ENCODE results near the gene PACS1.
A peak's percentile ranks its signal among the peaks of the same experiment; 100 is the strongest.
"Not testable (repeated sequence)": the region's sequence is repeated elsewhere in the genome, so short reads cannot be mapped to it uniquely, and the experiment has no call there.

The PACS1 gene

GRCh38 chr11:66112601-66113499 is 42.8 kb downstream of the PACS1 start:
- no peak for DNase-seq

- not testable (repeated sequence) for DNase-seq
Observed at GRCh38 chr11:66114957-66115356, 44.9 kb downstream of the PACS1 start.

GRCh38 chr11:66115638-66116301 is 45.7 kb downstream of the PACS1 start:
- peak; percentile 60 for DNase-seq

DNA sequence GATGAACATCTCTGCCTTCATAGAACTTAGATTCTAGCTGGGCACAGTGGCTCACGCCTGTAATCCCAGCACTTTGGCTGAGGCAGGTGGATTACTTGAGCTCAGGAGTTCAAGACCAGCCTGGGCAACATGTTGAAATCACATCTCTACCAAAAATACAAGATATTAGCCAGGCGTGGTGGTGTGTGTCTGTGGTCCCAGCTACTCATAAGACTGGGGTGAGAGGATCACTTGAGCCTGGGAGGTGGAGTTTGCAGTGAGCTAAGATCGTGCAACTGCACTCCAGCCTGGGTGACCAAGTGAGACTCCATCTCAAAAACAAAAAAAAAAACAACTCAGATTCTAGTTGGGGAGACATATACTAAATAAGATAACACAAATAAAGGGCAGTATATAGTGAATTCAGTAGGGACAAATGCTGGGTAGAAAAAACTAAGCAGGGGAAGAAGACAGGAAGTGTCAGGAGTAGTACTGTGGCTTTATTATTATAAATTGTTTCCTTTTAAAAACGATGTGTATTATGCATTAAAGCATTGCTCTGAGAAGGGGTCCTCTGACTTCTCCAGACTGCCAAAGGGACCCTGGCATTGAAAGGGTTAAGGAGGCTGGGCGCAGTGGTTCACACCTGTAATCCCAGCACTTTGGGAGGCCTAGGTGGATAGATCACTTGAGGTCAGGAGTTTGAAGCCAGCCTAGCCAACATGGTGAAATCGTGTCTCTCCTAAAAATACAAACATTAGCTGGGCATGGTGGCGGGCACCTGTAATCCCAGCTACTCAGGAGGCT is 46.7 kb downstream of the PACS1 start:
- DNase-seq: no peak

DNA sequence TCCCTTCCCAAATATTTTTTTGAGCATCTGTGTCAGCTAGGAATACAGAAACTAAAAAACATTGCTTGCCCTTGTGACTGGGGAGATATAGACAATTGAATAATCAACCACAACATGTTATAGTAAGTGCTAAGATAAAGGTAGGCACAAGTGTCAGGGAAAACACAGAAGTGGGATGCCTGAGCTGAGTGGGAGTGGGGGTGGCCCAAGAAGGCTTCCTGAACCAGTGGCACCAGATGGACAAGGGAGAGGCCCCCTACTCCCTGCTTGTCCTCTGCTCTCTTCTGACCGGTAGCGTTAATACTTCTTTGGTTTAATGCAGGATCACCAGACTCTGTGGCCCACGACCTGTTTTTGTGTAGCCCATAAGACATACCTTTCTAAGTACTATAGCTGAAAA is 48.8 kb downstream of the PACS1 start:
- DNase-seq: no peak

DNA sequence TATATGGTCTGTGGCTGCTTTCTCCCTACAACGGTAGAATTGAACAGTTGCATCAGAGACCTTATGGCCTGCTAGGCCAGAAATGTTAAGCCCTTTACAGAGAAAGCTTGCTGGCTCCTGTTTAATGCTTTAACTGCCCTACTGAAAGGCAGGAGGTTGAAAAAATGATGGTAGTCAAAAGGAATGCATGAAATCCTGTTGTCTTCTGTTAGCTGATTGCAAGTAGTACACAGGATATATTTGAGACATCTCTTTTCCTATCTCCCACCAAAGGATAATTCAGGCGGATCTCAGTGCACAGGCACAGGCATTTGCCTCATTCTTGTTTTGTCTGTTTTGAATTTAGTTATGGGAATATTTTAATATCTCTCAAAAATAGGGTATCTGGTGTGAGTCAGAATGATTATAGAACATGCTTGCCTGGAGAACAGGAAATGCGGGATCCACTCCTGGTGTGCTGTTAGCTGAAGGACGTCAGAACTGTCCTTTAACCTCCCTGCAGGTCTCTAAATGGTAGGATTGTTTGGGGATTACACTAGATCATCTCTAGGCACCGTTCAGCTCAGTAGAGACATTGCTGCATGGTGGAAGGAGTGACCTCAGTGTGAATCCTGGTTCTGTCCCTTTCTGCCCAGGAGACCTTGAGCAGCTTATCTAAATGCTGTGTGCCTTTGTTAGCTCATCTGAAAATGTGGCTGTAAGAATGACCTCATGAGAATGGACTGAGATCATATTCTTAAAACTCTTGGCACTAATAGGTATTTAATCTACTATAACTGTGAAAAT is 49.5 kb downstream of the PACS1 start:
- no peak for DNase-seq

GRCh38 chr11:66121466-66121865 is 51.4 kb downstream of the PACS1 start:
- no peak for DNase-seq

GRCh38 chr11:66123902-66124301 is 53.8 kb downstream of the PACS1 start:
- DNase-seq: no peak

GRCh38 chr11:66124564-66124963 is 54.5 kb downstream of the PACS1 start:
- DNase-seq: no peak

GRCh38 chr11:66126064-66126463 is 56.0 kb downstream of the PACS1 start:
- peak; percentile 67 for DNase-seq

- peak; percentile 76 for DNase-seq
Observed at GRCh38 chr11:66126808-66127555, 56.9 kb downstream of the PACS1 start.

DNA sequence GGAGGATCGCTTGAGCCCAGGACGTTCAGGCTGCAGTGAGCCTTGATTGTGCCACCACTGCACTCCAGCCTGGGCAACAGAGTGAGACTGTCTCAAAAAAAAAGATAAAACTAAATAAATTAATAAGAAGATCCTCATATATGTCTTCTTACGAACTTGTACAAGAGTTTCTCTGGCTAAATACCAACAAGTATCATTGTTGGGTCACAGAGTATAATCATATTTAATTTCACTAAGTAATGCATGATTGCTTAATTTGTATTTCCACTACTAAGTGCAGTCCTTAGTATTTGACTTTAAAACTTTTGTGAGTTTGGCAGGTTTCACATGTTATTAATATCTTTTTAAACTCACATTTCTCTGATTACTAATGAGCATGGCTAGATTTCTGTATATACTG is 60.9 kb downstream of the PACS1 start:
- DNase-seq: no peak

- DNase-seq: no peak
Observed at GRCh38 chr11:66131937-66132632, 62.0 kb downstream of the PACS1 start.

DNA sequence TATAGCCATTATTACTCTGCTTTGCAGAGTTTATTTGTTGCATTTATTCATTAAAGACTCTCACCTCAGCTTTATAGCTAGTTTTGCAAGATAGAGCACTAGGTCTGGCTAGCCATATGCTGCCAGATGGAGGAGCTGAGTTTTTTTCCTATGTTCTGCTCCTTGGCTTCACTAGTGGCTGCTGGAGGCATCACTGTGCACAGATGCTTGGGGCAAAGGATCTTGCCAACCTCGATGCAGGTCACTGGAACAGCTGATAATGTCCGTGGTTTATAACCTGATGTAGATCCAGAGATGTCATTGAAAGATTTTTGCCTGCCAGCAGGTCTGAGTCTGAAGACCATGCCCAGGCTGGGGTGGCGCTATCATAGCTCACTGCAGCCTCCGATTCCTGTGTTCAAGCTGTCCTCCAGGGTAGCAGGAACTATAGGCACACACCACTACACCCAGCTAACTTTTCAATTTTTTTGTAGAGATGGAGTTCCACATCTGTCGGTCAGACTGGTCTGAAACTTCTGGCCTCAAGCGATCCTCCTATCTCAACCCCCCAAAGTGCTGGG is 63.2 kb downstream of the PACS1 start:
- DNase-seq: no peak

DNA sequence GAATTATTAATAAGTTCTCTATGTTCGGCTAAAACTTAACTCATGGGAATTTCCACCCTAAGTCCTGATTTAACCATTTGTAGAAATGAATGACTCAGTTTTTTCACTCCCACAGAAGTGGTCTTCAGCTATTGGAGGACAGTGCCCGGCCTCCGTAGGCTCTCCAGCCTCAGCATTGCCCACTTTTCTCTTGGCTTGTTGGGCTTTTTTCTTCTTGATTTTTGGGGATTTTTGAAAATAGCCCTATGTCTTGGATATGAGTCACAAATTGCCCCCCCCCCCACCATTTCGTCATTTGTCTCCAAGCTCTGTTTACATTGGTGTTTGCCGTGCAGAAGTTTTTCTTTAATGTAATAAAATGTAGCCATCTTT is 66.7 kb downstream of the PACS1 start:
- no peak for DNase-seq

- no peak for DNase-seq
Observed at GRCh38 chr11:66139817-66140404, 69.8 kb downstream of the PACS1 start.

DNA sequence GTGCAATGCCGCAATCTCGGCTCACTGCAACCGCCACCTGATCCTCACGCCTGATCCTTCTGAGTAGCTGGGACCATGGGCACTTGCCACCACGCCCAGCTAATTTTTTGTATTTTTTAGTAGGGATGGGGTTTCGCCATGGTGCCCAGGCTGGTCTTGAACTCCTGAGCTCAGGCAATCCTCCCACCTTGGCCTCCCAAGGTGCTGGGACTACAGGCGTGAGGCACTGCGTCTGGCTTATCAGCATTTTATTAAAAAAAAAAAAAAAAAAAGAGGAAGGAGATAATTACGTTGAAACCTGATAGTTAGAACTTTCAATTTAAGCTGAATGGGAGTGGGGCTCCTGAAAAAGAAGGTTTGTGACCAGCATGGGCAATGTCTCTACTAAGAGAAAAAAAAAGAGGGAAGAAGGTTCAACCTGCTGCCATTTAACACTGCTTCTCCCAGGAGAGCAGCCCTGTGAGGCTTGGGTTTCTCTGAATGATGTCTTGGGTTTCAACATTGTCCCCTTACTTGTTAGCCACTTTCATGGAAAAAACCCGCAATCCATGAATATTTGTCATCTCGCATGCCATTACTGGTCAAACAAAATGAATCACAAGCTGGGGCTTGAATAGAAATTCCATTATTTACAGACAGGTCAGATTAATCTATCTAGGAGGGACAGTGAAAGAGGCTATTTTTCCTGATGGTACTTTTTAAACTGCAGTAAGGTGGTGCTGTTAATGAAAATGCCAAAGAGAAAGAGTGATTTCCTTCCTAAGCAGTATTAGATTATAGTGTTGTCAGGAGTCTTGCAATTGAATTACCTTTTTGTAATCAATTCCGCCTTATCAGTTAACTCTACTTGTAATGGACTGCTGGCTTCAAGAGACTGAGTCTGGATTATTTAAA is 72.5 kb downstream of the PACS1 start:
- DNase-seq: no peak

GRCh38 chr11:66143264-66143566 is 73.1 kb downstream of the PACS1 start:
- DNase-seq: no peak

DNA sequence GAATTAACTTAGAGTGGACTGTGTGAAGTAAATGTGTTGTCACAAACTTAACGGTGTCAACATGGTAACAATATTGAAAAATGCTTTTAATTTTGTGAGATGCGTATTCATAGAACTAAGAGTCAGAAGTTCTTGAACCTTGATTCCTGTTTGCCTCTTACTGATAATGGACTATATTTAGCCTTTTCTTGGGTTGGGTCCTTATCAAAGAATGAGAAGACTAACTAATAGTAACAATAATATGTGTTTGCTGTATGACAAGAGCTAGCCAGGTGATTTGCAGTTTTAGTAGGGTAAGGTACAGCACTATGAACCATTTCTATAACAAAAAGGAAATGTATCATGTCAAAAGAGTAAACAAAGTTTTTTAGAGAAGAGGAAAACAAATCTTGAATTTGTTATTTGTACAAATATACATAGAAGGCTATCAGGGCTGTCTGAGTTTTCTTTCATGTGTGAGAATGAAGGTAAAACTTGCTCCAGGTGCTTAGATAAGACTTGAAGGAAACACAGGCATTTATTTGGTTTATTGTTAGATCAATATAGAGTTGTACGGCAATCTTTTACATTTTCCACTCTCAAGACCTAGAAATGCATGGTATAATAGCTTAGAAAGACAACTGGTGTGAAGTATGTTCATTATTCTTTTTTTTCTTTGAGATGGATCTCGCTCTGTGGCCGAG is 74.1 kb downstream of the PACS1 start:
- no peak for DNase-seq
